ENCODE measurements around the gene CALML5. TPM values are rescaled to one million over a fixed set of nuclear protein-coding genes. Genes with fewer than 3 reads are reported as not detected.

Gene CALML5
- total and polyA plus RNA-seq, 8 donors: not detected

- H3K27ac ChIP-seq: no peak overlapping the region
- intact Hi-C loops (cut with DNase I): no loop called here
- FAIRE-seq (no peak), DNase-seq (peak in 2 of 6 donors; percentile 39 to 68), ATAC-seq (no peak)
- H3K36me3 ChIP-seq: no peaks in the 10 kb centered on the region
- WGBS, 2 donors: 89 to 92% methylated on average over 14 of the region's 14 CpGs
- TF ChIP-seq, protein P1, sequence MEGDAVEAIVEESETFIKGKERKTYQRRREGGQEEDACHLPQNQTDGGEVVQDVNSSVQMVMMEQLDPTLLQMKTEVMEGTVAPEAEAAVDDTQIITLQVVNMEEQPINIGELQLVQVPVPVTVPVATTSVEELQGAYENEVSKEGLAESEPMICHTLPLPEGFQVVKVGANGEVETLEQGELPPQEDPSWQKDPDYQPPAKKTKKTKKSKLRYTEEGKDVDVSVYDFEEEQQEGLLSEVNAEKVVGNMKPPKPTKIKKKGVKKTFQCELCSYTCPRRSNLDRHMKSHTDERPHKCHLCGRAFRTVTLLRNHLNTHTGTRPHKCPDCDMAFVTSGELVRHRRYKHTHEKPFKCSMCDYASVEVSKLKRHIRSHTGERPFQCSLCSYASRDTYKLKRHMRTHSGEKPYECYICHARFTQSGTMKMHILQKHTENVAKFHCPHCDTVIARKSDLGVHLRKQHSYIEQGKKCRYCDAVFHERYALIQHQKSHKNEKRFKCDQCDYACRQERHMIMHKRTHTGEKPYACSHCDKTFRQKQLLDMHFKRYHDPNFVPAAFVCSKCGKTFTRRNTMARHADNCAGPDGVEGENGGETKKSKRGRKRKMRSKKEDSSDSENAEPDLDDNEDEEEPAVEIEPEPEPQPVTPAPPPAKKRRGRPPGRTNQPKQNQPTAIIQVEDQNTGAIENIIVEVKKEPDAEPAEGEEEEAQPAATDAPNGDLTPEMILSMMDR (IDR thresholded peaks at IDR 0.05): no peak
- no peak overlapping the region for H3K4me3 ChIP-seq
- H3K27me3 ChIP-seq: no peaks in the 10 kb centered on the region
- peaks cover 14 to 23% (median 14%) of the 10 kb centered on the region in 3 donors for H3K4me1 ChIP-seq
- no peaks in the 10 kb centered on the region for H3K9me3 ChIP-seq
Measured at GRCh38 chr10:5507649-5508131, 8.3 kb upstream of the CALML5 start.

GRCh38 chr10:5506751-5507648, 7.6 kb upstream of the CALML5 start:
- Histone ChIP-seq H3K4me3 (no peak overlapping the region), H3K27ac (peak overlapping the region in 1 of 4 donors; percentile 26), H3K27me3 (no peaks in the 10 kb centered on the region), H3K36me3 (no peaks in the 10 kb centered on the region), H3K9me3 (no peaks in the 10 kb centered on the region), H3K4me1 (peaks cover 20 to 28% (median 21%) of the 10 kb centered on the region in 3 donors)
- WGBS, 2 donors: 90 to 93% methylated on average over 18 to 19 of the region's 19 CpGs
- FAIRE-seq (no peak), ATAC-seq (no peak), DNase-seq (peak in 2 of 6 donors; percentile 48 to 52)
- TF ChIP-seq, protein P1 (IDR thresholded peaks at IDR 0.05): no peak
- intact Hi-C loops (cut with DNase I): no loop called here

- 40 to 42% methylated on average over 2 of the region's 2 CpGs for WGBS, 2 donors
- ATAC-seq (no peak), FAIRE-seq (no peak)
Measured at GRCh38 chr10:5506246-5506645, 6.9 kb upstream of the CALML5 start.

GRCh38 chr10:5504146-5505072, 5.0 kb upstream of the CALML5 start:
- Histone ChIP-seq H3K4me3 (no peak overlapping the region), H3K27ac (peak overlapping the region in 3 of 4 donors; percentile 18 to 69 (median 46)), H3K9me3 (no peaks in the 10 kb centered on the region), H3K4me1 (peaks cover 21 to 28% (median 24%) of the 10 kb centered on the region in 3 donors), H3K27me3 (no peaks in the 10 kb centered on the region), H3K36me3 (no peaks in the 10 kb centered on the region)
- intact Hi-C loops (cut with DNase I): no loop called here
- TF ChIP-seq, protein P1 (IDR thresholded peaks at IDR 0.05): no peak
- FAIRE-seq (no peak), DNase-seq (peak in 3 of 6 donors; percentile 12 to 63 (median 56)), ATAC-seq (peak; percentile 15 to 28 (median 21))
- 57 to 61% methylated on average over 18 of the region's 18 CpGs for WGBS, 2 donors

More at GRCh38 chr10:5506246-5506645, 6.9 kb upstream of the CALML5 start:
- TF ChIP-seq, protein P1 (IDR thresholded peaks at IDR 0.05): no peak
- H3K36me3 ChIP-seq: no peaks in the 10 kb centered on the region
- H3K4me3 ChIP-seq: no peak overlapping the region
- no peaks in the 10 kb centered on the region for H3K27me3 ChIP-seq
- DNase-seq: peak in 1 of 6 donors; percentile 17
- H3K4me1 ChIP-seq: peaks cover 21 to 28% (median 24%) of the 10 kb centered on the region in 3 donors
- intact Hi-C loops (cut with DNase I): no loop called here
- H3K27ac ChIP-seq: peak overlapping the region in 1 of 4 donors; percentile 26
- no peaks in the 10 kb centered on the region for H3K9me3 ChIP-seq

Measured in pancreas (tissue), 10 donors.